HCEC 1CT (cell line): ENCODE data around the gene PAMR1.
A peak's percentile ranks its signal among the peaks of the same experiment; 100 is the strongest.

Experiments used
- DNase-seq: peaks from one replicate; pipeline ENCODE4 v3.0.0-alpha.2; 2017

PAMR1 gene

DNA sequence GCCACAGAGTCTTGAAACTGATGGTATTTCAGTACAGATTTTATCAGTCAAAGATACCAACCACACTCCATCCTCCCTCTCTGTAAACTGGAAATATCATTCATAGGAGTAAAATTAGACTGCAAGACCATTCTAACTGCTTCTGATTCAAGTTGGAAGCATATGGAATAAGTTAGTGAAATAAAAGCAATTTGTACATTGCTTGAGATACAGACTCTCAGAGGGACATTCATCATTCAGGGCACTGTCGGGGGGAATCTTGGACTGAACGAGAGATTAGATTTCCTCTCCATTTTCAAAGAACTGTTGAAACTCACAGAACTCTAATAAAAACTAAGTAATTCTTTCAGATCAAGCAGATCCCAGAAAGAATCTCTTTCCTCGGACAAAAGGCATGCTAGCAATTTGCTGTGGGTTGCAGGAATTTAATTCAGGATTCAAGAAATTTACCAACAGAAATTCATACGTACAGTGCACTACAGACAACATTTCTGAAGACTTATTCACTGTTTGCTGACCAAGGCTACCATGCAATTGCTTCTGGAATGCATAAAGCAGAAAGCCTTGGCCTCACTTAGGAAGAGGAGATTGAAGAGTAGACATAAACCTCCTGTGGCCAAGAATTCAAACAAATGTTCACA, 34.1 kb downstream of the PAMR1 start:
- DNase-seq, result peak; percentile 86

DNA sequence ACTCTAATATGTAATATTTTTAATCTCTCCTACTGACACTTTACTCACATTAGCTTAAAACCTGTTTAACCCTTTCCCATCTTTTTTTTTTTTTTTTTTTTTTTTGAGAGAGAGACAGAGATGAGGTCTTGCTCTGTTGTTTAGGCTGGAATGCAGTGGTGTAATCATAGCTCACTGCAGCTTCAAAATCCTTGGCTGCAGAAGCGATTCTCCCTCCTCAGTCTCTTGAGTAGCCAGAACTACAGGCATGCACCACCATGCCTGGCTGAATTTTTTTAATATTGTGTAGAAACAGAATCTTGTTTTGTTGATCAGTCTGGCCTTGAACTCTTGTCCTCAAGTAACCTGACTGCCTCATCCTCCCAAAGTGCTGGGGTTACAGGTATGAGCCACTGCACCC, 37.3 kb downstream of the PAMR1 start:
- peak; percentile 2 for DNase-seq

- peak; percentile 68 for DNase-seq
Measured at GRCh38 chr11:35487532-35488078, 37.8 kb downstream of the PAMR1 start.

DNA sequence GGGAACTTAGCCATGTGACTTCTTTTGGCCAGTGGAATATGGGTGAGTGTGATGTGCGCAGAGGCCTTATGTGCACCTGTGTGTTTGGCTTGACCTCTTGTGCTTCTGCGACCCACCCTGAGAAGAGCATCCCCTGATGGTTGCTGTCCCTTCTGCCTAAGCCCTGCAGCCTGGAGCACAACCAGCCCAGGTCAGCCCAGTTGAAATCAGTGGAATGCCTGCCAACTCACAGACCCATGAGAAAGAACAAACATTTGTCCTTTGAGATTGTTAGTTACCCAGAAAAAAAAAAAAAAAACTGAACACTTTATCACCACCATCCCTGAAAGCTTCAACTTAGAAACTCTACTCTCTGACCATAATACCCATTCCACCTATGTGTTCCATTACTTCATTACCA, 38.5 kb downstream of the PAMR1 start:
- no peak for DNase-seq

DNA sequence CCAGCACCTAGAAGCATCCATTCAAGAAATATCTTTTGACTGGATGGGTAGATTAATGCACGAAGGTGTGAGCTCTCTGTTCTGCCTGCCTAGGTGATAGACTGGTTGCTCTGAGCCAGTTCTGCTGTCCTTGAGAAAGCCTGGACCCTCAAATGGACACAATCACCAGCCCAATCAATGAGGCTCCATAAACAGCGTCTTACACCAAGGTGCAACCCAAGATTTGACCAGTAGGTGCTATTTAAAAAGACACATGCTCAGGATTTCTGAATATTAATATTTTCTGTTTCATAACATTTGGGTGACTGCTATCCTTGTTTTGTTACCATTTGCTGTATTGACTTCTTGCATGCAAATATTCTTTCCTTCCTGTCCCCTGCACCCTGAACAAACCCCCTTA, 39.0 kb downstream of the PAMR1 start:
- no peak for DNase-seq

DNA sequence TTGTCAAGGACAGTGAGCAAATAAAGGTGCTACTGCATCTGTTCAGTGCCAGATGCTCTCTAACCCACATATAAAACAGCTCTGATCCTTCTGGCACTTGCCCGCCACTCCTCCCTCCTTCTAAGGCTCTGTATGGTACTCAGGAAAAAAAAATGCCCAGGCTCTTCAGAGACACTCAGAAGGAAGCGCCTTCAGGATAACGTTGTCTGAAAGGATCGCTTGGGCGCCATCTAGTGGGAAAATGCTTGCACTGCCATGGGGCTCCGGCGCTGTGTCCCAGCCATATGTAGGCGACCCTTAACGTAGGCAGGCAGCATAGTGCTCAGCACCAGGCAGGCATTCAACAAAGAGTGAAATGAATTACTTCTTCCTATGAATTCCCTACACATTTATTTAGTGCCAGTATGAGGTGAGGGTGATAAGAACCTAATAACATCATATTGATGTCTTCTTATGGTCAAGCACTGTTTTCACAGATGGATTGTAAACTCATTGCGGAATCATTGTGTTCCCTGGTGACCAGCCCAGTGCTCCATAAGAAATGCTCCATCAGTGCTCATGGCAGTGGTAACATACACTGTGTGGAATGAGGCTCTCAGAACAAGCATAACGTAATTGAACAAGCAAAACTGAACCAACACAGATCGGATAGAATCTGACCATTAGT, 39.6 kb downstream of the PAMR1 start:
- DNase-seq, result peak; percentile 75

- DNase-seq, result peak; percentile 89
Measured at GRCh38 chr11:35484435-35484834, 41.0 kb downstream of the PAMR1 start.

DNA sequence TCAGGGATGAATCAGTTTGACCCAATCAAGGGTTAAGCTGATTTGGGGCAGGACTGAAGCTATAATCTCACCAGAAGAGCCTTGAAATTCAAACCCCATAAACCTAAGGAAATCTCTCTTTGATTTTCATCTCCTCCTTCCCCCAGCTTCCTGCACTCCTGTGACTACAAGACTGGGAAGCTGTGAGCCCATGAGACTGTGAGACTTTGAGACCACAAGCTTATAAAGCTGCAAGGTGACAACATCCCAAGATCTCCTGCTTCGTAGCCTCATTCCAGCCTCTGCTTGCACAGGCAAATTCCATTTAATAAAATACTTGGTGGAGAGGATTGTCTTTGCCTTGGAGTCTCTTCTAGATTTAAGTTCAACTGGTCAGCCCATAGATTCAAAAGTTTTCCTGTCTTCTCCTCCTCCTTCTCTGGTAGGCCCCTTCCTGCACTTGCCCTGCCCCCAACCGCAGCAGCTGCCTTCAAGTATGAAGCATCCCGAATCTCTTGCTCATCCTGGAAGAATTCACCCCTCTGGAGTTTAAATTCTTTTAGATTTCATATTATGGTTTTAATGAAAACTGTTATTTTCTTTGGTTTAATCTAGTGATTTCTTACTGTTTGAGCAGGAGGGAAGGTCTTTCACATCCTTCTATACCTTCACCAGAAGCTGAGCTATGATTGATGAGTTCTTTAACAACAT, 42.1 kb downstream of the PAMR1 start:
- peak; percentile 75 for DNase-seq

DNA sequence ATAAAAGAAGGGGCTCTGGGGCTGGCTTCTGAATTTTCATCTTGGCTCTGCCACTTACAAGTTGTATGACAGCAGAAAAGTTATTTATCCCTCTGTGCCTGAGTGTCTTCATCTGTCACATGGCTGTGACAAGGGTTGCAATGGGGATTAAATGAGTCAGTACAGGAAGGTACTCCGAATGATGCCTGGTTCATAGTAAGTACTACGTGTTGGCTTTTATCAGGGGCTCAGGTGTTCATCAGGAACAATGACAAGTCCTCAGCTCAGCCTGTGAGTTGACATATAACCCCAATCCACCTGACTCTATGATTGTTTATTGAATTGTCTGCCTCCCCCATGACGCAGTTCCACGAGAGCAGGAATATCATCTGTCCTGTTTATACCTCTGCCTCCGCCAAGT, 45.7 kb downstream of the PAMR1 start:
- no peak for DNase-seq

GRCh38 chr11:35478471-35479091, 46.8 kb downstream of the PAMR1 start:
- DNase-seq, result no peak

DNA sequence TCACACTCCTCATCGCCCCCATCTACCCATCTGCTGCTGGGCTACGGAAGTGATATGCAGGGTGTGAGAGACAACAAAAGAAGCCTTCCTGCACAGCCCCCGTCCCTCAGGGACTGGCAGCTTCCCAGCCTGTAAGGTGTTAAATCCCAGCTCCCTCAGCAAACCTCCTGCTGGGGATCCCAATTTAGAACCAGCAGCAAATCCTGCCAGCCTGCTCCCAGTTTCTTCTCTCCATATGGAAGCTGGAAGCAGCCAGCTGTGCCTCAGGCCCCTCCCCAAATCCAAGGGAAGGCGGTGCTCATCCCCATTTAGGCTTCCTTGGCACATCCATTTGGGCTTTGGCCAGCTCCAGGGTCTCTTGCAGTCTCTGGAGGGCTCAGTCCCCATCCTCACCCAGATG, 47.5 kb downstream of the PAMR1 start:
- DNase-seq, result no peak

GRCh38 chr11:35474688-35475087, 50.7 kb downstream of the PAMR1 start:
- DNase-seq, result no peak

DNA sequence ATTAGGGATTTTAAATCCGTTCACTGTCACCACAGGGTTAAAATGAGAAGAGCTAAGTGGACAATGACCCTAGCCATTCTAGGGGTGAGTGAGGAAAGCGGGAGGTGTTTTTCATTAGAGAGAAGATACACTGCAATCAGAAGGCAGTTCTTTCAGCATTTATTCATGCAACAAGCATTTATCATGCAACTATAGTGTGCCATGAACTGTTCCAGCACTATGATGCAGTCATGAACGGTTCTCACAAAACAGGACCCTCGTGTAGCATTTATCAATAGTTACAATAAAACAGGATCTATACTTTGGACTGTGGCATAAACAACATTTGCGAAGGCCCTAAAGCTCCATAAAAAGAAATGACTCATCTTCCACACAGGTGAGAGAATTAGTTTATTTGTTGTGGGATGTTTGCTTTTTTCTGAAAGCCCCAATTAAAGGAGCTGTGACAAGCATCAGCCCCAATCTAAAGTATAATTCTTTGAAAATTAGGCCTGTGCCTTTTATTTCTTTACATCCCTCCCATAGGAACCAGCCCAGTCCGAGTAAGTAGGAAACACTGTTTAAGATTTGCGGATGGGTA, 51.5 kb downstream of the PAMR1 start:
- no peak for DNase-seq

- no peak for DNase-seq
Measured at GRCh38 chr11:35470616-35471015, 54.8 kb downstream of the PAMR1 start.

DNA sequence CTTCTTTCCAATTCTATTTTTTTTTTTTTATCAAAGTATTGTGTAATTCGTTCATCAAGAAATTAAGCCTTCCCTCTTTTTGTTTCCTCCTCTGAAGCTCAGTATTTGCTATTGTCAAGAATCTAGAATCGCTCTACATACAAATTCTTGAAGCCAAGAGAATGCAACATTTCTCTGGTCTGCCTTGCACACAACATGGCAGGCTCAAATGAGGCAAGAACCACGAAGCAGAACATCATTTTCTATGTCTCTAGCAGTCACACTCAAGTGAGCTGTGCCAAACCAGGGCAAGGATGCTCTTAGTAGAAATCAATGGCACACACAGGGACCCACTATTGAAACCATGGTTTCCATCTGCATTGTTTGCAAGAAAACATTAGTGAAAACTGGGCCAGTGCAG, 59.4 kb downstream of the PAMR1 start:
- no peak for DNase-seq

GRCh38 chr11:35464308-35464707, 61.1 kb downstream of the PAMR1 start:
- no peak for DNase-seq

GRCh38 chr11:35463331-35463751, 62.1 kb downstream of the PAMR1 start:
- no peak for DNase-seq

DNA sequence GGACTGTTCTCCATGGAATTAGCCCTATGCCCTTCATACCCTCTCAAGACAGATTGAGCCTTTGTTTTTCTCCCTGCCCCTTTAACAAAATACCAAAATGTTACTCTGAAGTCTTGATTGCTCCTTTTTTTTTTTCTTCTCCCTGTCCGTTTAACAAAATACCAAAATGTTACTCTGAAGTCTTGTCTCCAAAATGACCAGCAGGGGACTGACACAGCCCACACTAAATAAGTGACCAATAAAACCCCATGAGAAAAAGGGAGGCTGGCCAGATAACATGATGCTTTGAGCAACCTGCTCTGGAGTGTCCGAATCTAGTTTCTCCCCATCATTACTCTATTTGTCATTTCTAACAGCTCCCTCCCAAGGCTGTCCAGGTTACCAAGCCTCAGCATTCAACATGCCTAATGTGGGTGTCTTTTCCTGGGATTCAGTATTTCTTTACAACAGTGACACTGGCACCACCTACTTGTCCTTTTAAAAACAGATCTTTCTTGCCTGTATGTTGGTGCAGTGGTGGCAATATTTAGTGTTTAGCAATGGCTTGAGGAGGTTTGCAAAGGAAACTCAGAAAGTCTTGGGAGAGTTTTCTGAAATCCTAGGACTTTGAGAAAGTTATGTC, 63.4 kb downstream of the PAMR1 start:
- no peak for DNase-seq

DNA sequence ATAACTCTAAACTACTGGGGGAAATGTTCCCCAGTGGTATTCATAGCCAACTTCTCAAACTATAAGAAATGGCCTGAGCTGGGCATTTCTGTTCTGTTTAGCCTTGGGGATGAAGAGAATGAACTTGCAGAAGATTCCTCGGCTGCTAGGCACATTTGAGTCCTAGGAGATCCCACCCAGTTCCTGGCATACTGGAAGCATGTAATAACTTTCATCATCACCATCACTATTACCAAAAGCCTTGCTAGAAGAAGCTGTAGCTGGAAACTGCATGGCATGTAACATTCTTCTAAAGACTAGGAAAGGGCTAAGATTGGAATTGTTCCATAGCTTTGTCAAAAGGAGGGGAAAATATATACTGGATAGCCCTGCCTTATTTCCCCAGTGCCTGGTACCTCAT, 65.9 kb downstream of the PAMR1 start:
- no peak for DNase-seq

DNA sequence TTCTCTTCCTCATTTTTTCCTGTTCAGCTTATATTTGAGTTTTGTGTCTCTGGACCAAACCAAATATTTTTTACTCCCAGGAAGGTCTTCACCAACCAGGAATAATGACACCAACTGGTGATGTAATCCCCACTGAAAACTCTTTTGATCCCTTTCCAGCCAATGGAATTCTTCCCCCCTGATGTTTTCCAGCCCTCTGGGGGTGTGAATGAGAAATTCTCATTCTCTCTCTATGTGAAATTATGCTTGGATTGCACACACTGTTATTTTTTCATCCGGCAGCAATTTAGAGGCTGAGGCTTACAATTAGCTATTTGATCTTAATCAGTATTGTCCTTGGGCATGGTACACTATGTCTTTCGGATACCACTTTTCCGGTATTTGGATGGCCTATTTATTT, 66.6 kb downstream of the PAMR1 start:
- no peak for DNase-seq

DNA sequence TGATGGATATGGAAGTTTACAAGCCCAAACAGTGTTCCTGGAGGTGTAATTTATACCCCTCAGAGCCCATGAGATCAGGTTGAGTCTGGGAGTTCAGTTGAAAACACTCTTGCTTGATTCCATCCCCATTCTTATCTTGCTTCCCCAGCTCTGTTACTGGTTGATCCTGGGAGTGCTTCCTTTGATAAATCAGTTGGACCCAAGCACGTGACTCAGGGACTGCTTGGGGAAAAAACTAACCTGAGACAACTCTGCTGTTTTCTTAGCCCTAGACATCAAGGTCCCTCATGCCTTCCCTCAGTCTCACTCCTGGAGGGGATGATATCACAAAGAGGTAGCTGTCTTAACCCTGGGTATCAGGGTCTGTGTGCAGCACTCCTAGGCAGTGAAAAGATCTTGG, 71.1 kb downstream of the PAMR1 start:
- no peak for DNase-seq

GRCh38 chr11:35436581-35437250, 88.7 kb downstream of the PAMR1 start:
- no peak for DNase-seq
